Measurements from ENCODE around the gene LUC7L2. TPM values are rescaled to one million over a fixed set of nuclear protein-coding genes. Genes with fewer than 3 reads are reported as not detected.
"Not testable (repeated sequence)": the region's sequence is repeated elsewhere in the genome, so short reads cannot be mapped to it uniquely, and the experiment has no call there.

Gene LUC7L2
- total and polyA plus RNA-seq, 12 donors, result 31.5 to 100.0 (median 53.3) TPM

GRCh38 chr7:139330333-139331030 lies 29.2 kb upstream of the LUC7L2 start:
- Histone ChIP-seq H3K4me3 (no peak overlapping the region), H3K9me3 (replicated peaks in 1 of 3) (no peaks in the 10 kb centered on the region), H3K4me1 (replicated peaks in 1 of 2) (peaks cover 0 to 4% of the 10 kb centered on the region in 2 donors), H3K27ac (no peak overlapping the region), H3K27me3 (no peaks in the 10 kb centered on the region), H3K36me3 (replicated peaks in 1 of 2) (no peaks in the 10 kb centered on the region)
- TF ChIP-seq CTCF (IDR thresholded peaks at IDR 0.05) (no peak), POLR2A (IDR thresholded peaks at IDR 0.05) (no peak)
- no peak for DNase-seq
- intact Hi-C loops (cut with DNase I), result no loop called here
- WGBS, 4 donors, result 86 to 91% (median 88%) methylated on average over 3 of the region's 3 CpGs

- intact Hi-C loops (cut with DNase I), result no loop called here
- DNase-seq, result peak in 1 of 7 donors; percentile 7
- TF ChIP-seq POLR2A (IDR thresholded peaks at IDR 0.05), result no peak
- no peak for TF ChIP-seq CTCF (IDR thresholded peaks at IDR 0.05)
- H3K4me1 ChIP-seq (replicated peaks in 1 of 2), result peaks cover 0 to 4% of the 10 kb centered on the region in 2 donors
- WGBS, 4 donors, result 78 to 82% (median 79%) methylated on average over 5 of the region's 5 CpGs
- no peak overlapping the region for H3K27ac ChIP-seq
- no peaks in the 10 kb centered on the region for H3K9me3 ChIP-seq (replicated peaks in 1 of 3)
- H3K4me3 ChIP-seq, result no peak overlapping the region
- H3K27me3 ChIP-seq, result no peaks in the 10 kb centered on the region
- no peaks in the 10 kb centered on the region for H3K36me3 ChIP-seq (replicated peaks in 1 of 2)
These were observed 26.9 kb upstream of the LUC7L2 start for GRCh38 chr7:139332697-139333359.

GRCh38 chr7:139333443-139333842 lies 26.3 kb upstream of the LUC7L2 start:
- H3K9me3 ChIP-seq (replicated peaks in 1 of 3); H3K4me3 ChIP-seq; H3K27ac ChIP-seq; H3K36me3 ChIP-seq (replicated peaks in 1 of 2); H3K4me1 ChIP-seq (replicated peaks in 1 of 2); intact Hi-C loops (cut with DNase I); H3K27me3 ChIP-seq: not testable (repeated sequence)
- DNase-seq, result peak in 1 of 7 donors; percentile 28
- 94 to 95% (median 94%) methylated on average over 13 of the region's 13 CpGs for WGBS, 4 donors

- Histone ChIP-seq H3K4me1 (replicated peaks in 1 of 2) (no peaks in the 10 kb centered on the region), H3K9me3 (replicated peaks in 1 of 3) (no peaks in the 10 kb centered on the region), H3K27me3 (no peaks in the 10 kb centered on the region), H3K27ac (no peak overlapping the region), H3K36me3 (replicated peaks in 1 of 2) (no peaks in the 10 kb centered on the region), H3K4me3 (no peak overlapping the region)
- no peak for DNase-seq
- TF ChIP-seq POLR2A (IDR thresholded peaks at IDR 0.05) (no peak), CTCF (IDR thresholded peaks at IDR 0.05) (no peak)
- intact Hi-C loops (cut with DNase I), result no loop called here
- 78 to 89% (median 84%) methylated on average over 4 of the region's 4 CpGs for WGBS, 4 donors
These were observed 25.1 kb upstream of the LUC7L2 start for GRCh38 chr7:139334399-139335150.
